Endometrial microvascular endothelial cells (primary cell): ENCODE data around the gene CNOT4. TPM values are rescaled to one million over a fixed set of nuclear protein-coding genes. Genes with fewer than 3 reads are reported as not detected.
"Not testable (repeated sequence)": the region's sequence is repeated elsewhere in the genome, so short reads cannot be mapped to it uniquely, and the experiment has no call there.

Source experiments
- in situ Hi-C: cut with HindIII; loops from 2 replicates; pipeline ENCODE4 v1.10.0; 2017; ENCODE audit warnings: low sequenced_read_pairs, low pct_unique_long_range_greater_than_20kb; ENCODE audit errors: inconsistent ontology term
- total RNA-seq: library from RNA; depleted of rRNA; stranded (reverse); fragments of >200 nt; gene quantifications from one replicate; pipeline ENCODE4 v1.2.3, GENCODE V29; 2015; ENCODE audit errors: inconsistent ontology term

CNOT4 gene
- total RNA-seq, 1 donor from 2014 or later, result 9.6 TPM

DNA sequence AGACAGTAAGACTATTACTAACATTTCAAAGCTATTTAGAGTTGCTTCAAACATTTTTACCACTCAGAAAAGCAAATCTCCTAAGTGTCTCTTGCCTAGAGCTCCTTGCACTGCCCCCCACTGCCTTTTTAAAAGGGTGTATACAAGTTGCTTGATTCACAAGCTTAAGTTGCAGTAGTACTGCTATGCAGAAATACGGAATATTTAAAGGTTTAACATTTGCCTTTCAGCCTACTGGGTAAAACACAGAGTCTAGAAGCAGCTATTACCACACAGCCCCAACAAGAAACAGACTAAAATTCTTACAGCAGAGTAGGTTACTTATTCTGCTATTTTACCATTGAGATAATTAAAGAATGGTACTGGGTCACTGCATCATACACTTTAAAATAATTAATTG is 128.5 kb downstream of the CNOT4 start:
- in situ Hi-C loops, result no loop called here

DNA sequence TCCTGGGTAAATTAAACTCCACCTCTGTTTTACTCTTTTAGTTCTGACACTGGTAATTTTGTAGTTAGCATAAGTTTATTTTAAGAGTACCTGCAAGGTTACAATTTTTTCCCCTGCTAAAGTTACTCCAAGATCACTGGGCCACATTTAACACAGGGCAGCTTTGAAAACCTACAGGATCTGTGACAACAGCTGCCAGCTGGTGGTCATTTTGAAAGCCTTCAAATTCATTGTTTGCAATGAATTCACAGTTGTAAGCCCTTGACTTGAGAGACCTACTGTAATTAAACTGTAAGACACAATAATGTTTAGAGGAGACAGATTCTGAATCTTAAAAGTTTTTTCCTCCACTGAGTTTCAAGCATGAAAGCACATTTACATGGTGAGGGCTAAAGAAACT is 129.6 kb downstream of the CNOT4 start:
- in situ Hi-C loops, result no loop called here

DNA sequence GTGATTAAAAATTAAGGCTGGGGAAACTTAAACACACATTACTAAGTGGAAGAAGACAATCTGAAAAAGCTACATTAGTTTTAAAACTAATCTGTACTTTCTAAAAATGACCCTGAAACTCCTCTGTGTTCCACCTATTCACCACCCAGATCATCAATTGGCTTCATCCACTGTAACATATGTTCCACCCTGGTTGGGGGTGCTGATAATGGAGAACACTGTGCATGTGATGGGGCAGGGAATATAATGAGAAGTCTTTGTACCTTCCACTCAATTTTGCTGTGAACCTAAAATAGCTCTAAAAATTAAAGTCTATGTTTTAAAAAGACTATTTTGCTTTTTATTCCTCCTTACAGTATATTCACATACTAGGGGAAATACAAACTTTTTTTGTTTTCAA is 132.7 kb downstream of the CNOT4 start:
- in situ Hi-C loops, result no loop called here

DNA sequence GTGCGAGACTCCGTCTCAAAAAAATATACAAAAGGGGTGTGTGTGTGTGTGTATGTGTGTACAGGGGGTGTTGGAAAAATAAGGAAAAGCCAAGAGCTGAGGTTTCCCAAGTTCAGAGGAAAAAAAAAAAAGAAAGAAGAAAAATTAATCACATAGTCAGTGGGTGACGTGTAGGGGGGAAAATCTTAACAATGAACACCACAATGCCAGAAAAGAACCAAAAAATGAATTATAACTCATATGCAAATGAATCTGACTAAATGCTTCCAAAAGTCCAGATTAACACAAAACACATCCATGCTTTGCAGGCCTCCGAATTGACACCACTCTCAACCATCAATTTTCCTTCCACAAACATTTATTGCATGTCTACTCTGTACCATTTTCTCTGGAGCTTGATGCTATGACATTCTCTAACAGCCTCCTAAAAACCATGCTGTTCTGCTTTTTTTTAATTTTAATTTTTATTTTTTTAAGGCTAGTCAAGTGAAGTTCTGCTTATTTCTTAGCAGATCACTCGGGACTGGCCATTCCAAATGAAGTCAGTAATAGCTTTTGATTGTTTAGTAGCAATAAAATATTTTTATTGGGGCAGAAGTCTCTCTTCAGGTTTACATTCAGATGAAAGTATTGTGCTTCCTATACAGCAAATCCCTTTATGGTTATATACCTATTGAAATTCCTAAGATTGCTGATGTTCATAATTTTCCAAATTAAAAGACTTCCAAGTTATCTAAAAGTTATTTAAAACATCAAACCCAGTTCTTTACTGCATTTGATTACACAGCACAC is 133.8 kb downstream of the CNOT4 start:
- in situ Hi-C loops, result no loop called here

DNA sequence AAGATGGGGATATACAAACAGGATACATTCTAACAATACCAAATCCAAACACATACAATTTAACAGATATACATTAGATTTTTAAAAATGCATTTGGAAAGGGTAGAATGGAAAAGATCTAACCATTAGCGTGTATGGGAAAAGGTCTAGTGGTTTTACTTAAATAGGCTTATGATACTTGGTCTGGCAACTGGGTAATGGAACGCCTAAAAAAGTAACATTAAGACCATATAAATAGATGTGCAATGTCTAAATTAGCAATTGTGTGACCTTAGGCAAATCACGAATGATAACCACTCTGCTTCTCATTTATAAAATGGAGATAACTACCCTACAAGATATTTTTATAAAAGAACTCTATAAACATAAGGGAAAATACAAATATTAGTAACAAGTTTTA is 135.2 kb downstream of the CNOT4 start:
- in situ Hi-C loops, result no loop called here

DNA sequence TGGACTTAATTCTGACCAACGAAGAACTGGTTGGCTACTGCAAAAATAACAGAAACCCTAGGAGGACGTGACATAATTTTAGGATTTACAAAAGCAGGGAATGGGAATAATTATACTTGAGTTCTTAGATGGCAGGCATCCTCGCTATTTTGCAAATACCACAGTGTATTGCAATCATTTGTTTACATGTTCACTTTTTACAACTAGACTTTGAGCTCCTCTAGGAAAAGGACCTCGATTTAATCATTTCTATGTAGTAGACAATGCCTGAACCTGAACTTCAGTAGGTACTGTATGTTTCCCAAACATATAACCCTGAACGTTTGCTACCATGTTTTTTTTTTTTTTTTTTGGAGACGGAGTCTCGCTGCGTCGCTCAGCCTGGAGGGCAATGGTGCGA is 137.7 kb downstream of the CNOT4 start:
- in situ Hi-C loops, result no loop called here

DNA sequence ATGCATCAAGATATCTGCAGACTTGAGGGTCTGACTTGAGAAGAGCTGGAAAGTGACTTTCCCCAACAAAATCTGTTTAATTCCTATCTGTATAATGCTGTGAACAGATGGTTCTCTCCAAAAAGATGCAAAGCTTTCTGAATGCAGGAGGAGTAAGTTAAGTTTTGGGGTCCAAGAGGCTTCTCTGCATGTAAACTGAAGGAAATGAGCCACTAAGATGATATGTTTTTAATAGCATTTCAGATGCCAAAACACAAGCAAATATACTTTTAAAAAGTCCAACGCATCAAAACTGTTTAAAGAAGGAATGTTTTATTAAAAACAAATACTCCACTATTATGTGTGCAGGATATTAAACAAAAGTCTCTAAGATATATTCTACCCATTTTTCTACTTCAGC is 139.2 kb downstream of the CNOT4 start:
- in situ Hi-C loops, result no loop called here

DNA sequence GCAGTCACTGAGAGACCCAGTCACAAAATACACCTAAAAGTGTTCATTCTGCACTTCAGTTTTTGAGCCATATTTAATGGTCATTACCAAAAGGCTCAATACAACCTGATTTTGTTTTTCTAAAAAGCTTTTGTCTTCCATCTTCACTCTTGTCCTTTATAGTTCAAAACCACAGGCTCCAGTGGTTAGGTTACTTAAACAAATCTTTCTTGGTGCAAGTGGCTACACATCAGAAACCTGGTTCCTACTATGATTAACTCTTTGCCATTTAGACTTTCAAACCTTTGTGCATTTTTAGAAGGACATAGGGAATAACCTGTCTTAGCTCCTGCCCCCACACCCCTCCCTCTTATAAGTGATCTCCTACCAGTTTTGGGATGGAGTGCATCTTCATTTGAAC is 140.5 kb downstream of the CNOT4 start:
- in situ Hi-C loops, result no loop called here

DNA sequence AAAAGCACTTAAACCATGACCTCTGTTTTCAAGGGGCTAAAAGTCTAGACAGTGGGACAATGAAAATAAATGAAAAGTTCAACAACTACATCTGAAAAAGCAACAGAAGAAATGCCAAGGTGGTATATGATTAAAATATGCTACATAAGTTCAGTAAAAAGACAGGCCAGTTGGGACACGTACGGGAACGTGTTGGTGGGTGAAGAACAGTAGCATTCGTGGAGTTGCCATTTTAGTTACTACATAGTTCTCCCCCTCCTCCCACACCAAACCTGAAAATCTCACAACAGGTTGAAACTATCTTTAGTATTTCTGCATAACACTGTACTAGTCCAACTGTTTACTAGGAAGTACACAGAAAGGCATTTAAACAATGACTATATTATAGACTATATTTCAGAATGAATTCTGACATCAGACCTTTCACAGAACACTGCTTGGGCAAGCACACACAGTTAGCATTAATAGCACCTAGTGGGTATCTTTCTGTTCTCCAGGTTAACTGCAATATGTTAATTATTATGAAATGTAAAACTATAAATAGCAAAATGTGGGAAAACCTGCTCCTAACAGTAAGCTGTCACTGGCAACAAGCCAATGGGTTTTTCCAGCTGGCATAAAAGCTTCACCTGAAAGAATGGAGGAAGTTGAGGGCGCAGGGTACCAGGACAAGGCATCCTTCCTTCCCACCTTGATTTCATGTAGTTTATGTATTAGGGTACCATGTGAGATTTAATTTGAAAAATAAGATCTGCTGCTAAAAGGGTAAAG is 141.3 kb downstream of the CNOT4 start:
- in situ Hi-C loops, result no loop called here

DNA sequence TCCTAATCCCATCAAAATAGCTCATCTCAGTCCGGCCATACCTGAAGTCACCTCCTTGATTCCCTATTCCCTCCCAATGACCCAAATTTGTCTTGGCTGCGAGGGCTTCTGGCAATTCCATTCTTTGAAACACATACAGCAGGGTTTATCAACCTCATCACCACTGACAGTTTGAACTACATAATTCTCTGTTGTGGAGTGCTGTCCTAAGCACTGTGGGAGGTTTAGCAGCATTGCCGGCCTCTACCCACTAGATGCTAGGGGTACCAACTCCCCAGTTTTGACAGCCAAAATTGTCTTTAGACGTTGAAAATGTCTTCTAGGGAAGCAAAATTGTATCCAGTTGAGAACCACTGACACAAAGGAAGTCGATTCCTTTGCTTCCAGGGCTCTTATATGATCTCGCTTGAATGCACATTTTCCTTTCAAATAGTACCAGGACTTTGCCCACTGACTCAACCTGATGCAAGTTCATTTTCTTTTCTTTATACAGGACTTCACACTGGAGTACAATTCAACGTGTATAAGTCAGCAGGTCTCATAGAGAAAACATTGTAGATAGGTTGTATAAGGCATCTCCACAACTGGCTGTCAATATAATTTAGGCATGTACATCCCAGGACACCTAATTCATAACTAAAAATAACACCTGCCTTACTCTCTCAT is 142.9 kb downstream of the CNOT4 start:
- in situ Hi-C loops, result no loop called here

DNA sequence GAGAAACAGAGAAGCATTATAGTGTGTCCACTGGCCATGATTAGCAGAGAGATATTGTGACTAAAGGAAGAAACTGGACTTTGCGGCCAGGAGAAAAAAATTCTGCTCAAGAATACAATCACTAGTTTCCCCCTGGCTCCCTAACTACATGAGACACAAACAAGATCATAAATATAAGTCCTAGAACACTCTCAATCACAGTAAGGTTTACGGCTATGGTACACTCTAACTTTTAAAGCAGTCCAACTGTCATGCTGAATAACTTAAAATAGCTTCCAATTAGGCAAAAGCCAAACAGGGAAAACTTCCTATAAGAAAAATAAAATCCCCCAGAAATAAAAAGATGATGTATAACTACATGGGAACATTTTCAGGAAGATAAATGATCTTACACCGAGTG is 144.2 kb downstream of the CNOT4 start:
- in situ Hi-C loops, result no loop called here

DNA sequence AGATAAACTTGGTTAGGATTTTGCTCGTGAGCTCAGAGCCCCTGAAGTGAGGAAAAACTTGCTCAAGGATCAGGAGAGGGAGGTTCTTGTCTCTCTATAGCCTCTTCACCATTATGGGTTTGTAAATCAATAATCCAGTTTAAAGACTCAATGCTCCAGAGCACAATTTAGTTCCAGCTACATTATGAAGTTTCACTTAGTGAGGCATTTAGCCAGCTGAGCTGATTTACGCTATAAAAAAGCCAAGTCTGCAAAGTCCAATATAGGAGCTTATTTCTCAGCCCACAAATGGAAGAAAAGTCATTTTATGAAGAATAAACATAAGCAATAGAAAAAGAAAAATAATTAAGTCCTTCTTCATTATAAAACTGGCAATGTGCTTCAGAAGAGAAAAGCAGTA is 145.7 kb downstream of the CNOT4 start:
- in situ Hi-C loops, result no loop called here

DNA sequence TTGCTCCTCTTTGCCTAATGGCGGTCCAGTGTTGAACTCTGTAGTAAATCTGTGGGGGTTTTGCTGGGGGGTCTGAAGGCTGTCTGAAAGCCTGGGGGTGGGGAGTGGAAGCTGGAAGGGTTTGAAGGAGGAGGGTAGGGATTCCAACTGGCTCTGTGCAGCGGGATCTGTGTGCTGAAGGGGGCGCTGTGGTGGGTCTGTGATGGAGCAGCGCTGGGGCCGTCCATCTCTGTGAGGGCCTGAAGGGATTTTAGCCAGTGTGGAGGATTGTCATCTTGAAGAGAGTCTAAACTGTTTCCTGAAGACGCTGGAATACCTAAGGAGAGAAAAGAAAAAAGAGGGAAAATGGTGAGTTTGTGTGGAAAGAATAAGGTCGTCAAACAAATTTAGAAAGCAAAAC is 147.0 kb downstream of the CNOT4 start:
- in situ Hi-C loops, result no loop called here

DNA sequence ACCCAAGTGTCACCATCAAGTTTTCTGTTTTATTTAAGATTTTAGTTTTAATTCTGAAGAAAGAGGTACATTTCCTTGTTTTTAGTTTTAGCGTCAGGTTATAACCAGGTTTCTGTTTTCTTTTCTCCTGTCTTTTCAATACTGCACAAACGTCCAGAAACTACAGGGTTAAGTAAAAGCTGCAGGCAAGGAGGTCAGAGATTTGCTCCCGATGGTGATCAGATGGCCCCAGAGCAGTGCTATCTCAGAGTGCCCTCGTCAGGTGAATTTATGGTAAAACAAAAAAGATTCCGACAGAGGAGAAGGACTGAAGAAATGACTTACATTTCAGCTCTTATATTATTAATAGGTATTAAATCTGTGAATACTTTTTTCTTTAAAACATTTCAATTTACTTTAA is 148.1 kb downstream of the CNOT4 start:
- in situ Hi-C loops, result no loop called here

DNA sequence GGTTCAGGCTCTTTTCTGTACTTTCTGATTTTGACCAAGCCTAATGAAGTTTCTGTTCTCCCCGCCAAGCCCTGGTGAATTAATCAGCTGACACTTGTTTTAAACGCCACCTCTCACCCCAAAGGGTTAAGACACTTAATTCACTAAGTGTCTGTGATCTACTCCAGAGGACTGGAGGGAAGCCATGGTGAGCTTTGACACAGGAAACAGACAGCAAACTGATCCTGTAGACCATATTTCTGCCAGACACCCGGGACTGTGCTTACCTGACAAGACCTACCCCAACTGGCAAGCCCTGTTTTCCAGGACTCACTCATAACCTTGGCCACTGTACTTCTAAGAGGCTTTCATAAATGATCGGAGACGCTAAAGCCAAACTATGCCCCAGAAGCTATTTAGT is 150.3 kb downstream of the CNOT4 start:
- in situ Hi-C loops, result no loop called here

DNA sequence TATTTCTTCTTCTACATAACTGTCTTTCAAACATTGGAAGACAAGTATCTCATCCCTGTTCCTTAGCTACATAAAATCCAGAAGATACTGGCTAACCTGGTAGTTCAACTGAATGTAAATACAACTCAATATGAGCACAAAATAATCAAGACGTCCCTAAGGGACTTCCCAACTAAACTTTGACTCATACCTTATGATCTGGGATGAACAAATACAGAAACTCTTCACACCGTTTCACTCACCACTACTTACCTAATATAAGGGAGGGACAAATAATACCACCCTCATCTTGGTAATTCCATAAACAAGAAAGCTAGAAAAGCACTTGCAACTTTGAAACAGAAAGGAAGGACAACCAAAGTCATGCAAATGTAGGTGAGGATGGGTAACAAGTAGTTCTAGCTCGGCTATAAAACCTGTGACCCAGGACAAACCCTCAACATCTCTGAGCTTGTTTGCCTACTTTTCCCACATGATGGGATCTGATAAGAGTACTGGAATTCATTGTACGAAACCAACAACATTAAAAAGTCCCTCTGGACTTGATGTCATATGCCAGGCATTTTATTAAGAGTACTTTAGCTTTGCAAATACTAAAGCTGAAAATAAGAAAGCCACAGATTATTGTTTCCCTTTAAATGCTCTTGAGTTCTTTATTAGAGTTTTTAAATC is 154.4 kb downstream of the CNOT4 start:
- in situ Hi-C loops, result no loop called here

DNA sequence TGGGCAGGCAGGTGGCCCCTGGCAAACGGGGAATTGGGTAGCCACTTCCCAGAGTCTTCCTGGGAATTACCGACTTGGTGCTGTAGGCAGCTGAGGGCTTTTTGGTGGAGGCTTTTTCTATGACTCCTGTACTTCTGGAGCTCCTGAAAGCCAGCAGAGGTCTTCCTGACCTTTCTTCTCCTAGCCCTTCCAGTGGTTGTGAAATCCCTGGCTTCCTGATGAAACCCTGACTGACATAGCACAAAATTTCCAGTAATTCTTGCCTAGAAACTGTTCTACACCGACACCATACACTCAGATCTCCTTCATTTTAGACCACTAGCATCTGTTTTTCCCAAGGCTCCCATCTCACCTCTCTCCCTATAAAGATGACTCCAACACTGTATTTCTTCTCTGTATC is 156.1 kb downstream of the CNOT4 start:
- in situ Hi-C loops, result no loop called here

DNA sequence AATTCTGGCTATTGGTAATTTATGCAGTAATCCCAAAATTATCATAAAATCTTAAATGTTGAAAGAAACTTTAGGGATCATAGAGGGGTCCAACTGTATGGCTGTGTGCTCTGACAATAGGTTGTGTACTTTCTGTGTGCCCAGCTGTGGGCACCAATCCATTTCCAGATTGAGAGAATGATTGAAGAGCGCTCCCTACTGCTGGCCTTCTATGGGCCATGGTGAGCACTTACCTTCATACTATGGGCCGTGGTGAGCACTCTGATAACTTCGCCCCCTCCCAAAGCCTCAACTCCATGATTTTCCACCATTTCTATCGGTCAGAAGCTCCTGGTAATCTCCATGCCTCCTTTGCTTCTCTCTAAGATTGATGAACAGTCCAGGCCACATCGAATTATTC is 157.6 kb downstream of the CNOT4 start:
- in situ Hi-C loops, result no loop called here

DNA sequence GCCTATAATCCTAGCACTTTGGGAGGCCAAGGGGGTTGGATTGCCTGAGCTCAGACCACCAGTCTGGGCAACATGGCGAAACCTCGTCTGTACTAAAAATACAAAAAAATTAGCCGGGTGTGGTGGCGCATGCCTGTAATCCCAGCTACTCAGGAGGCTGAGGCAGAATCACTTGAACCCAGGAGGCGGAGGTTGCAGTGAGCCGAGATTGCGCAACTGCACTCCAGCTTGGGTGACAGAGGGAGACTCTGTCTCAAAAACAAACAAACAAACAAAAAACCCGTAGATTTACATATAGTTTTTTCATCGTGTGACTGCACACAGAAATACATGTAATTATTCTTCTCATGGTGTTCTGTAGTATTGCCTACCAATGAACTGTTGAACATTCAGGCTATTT is 158.8 kb downstream of the CNOT4 start:
- in situ Hi-C loops, result not testable (repeated sequence)
